NCI-H1694 treated with DMSO at 0.1 percent for 48 hours (cell line): ENCODE data around the gene ZBTB49.
"Not testable (repeated sequence)": the region's sequence is repeated elsewhere in the genome, so short reads cannot be mapped to it uniquely, and the experiment has no call there.

Experiments used
- DNase-seq: peaks from one replicate; lab custom pipeline; 2025; lab: John Stamatoyannopoulos, UW

The ZBTB49 gene

GRCh38 chr4:4289941-4290850, at the start of gene ZBTB49, which contains the start of gene LYAR:
ZBTB49 (plus strand) TSS chr4:4290251; CDS start chr4:4299946, 9,695 bp downstream.
LYAR (minus strand) TSS chr4:4290154; CDS start chr4:4283742, 6,412 bp downstream.
- DNase-seq: peak; percentile 55

- no peak for DNase-seq
Observed at GRCh38 chr4:4245172-4245571, 44.9 kb upstream of the ZBTB49 start.

- no peak for DNase-seq
Observed at GRCh38 chr4:4247696-4248028, 42.4 kb upstream of the ZBTB49 start.

- peak; percentile 86 for DNase-seq
Observed at GRCh38 chr4:4248029-4248884, 41.8 kb upstream of the ZBTB49 start, which contains the start of gene TMEM128. TMEM128 (minus strand) TSS chr4:4248223; CDS start chr4:4248202, 21 bp downstream.

GRCh38 chr4:4248885-4249203, 41.2 kb upstream of the ZBTB49 start:
- no peak for DNase-seq

GRCh38 chr4:4249342-4249741, 40.7 kb upstream of the ZBTB49 start:
- not testable (repeated sequence) for DNase-seq

GRCh38 chr4:4249866-4250265, 40.2 kb upstream of the ZBTB49 start:
- no peak for DNase-seq

GRCh38 chr4:4254199-4254598, 35.9 kb upstream of the ZBTB49 start:
- no peak for DNase-seq

- DNase-seq: no peak
Observed at GRCh38 chr4:4254666-4255065, 35.4 kb upstream of the ZBTB49 start.

- DNase-seq: no peak
Observed at GRCh38 chr4:4256799-4257198, 33.3 kb upstream of the ZBTB49 start.

GRCh38 chr4:4257705-4258104, 32.3 kb upstream of the ZBTB49 start:
- not testable (repeated sequence) for DNase-seq

- DNase-seq: no peak
Observed at GRCh38 chr4:4259484-4260100, 30.5 kb upstream of the ZBTB49 start.

- peak; percentile 73 for DNase-seq
Observed at GRCh38 chr4:4260185-4260751, 29.8 kb upstream of the ZBTB49 start.

- no peak for DNase-seq
Observed at GRCh38 chr4:4267981-4268380, 22.1 kb upstream of the ZBTB49 start.

GRCh38 chr4:4268776-4269175, 21.3 kb upstream of the ZBTB49 start:
- no peak for DNase-seq

- DNase-seq: no peak
Observed at GRCh38 chr4:4269331-4269731, 20.7 kb upstream of the ZBTB49 start.

GRCh38 chr4:4269856-4270255, 20.2 kb upstream of the ZBTB49 start:
- DNase-seq: no peak

- DNase-seq: no peak
Observed at GRCh38 chr4:4270529-4270928, 19.5 kb upstream of the ZBTB49 start.

- no peak for DNase-seq
Observed at GRCh38 chr4:4271912-4272311, 18.1 kb upstream of the ZBTB49 start.

- DNase-seq: no peak
Observed at GRCh38 chr4:4274226-4274625, 15.8 kb upstream of the ZBTB49 start.

GRCh38 chr4:4277531-4277930, 12.5 kb upstream of the ZBTB49 start:
- no peak for DNase-seq

GRCh38 chr4:4281787-4282186, 8.3 kb upstream of the ZBTB49 start:
- no peak for DNase-seq
